ENCODE measurements around the gene RNF168. TPM values are rescaled to one million over a fixed set of nuclear protein-coding genes. Genes with fewer than 3 reads are reported as not detected.
"Not testable (repeated sequence)": the region's sequence is repeated elsewhere in the genome, so short reads cannot be mapped to it uniquely, and the experiment has no call there.

RNF168 gene
- total RNA-seq: 23.2 TPM
- long read RNA-seq, full-length matches to known transcripts: 2 of 15 reads
- long read RNA-seq, partial matches to known transcripts: 13 of 15 reads
- long read RNA-seq, other reads (novel, unspliced or antisense): 0 of 15 reads

- ATAC-seq (peak; percentile 96), DNase-seq (peak; percentile 98)
- intact Hi-C loops (cut with micrococcal nuclease): no loop called here
These were observed at the start of gene RNF168 for GRCh38 chr3:196503196-196504076. TSS of gene RNF168 (minus strand) at chr3:196503768. CDS start at chr3:196503173, 595 bp downstream.

GRCh38 chr3:196552253-196552652, 48.7 kb upstream of the RNF168 start:
- DNase-seq (no peak), ATAC-seq (no peak)
- intact Hi-C loops (cut with micrococcal nuclease): no loop called here

DNA sequence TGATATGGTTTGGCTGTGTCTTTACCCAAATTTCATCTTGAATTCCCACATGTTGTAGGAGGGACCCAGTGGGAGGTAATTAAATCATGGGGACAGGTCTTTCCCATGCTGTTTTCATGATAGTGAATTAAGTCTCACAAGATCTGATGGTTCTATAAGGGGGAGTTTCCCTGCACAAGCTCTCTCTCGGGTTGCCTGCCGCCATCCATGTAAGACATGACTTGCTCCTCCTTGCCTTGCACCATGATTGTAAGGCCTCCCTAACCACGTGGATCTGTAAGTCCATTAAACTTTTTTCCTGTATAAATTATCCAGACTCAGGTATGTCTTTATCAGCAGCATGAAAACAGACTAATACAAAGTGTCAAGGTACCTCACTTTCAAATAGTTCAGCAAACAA, 46.6 kb upstream of the RNF168 start:
- DNase-seq; intact Hi-C loops (cut with micrococcal nuclease); ATAC-seq: not testable (repeated sequence)

DNA sequence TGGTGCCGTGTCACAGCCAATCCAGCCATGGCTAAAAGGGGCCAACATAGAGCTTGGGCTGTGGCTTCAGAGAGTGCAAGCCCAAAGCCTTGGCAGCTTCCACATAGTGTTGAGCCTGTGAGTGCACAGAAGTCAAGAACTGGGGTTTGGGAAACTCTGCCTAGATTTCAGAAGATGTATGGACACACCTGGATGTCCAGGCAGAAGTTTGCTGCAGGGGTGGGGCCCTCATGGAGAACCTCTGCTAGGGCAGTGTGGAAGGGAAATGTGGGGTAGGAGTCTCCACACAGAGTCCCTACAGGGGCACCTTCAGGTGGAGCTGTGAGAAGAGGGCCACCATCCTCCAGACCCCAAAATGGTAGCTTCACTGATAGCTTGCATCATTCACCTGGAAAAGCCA, 45.7 kb upstream of the RNF168 start:
- DNase-seq; intact Hi-C loops (cut with micrococcal nuclease); ATAC-seq: not testable (repeated sequence)

DNA sequence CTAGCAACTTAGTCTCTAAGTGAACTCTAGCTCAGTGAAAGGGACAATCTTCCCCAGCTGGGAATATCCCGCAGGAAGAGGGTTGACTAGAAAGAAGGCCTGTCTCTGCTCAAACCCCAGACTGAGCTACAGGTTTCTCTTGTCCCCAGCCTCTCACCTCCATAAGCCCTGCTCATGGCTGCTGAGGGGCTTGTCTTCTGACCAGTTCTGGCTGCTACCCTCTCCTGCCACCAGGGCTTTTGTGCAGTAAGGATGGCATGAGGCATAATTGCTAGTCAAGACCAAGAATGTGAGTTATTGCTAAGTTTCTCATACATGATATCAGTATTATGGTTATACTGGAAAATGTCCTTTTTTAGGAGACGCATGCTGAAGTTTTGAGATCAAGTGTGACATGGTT, 43.5 kb upstream of the RNF168 start:
- DNase-seq (no peak), ATAC-seq (no peak)
- intact Hi-C loops (cut with micrococcal nuclease): no loop called here

DNA sequence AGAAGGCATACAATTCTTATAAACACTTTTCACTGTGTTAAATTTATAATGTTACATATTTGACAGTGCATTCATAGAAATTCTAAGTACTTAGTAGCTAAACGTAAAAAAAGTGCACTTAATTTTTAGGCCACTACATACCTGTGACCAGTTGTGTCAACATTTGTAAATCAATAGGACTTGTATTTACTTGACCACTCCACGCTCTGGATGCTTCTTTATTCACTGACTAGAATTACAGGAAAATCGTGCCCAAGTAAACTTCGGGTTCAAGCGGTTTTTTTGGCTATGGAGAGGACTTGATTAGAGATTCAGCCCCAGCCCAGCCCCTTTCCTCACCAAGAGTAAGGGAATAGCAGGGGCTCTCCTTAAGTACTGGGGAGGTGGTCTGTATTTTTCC, 43.0 kb upstream of the RNF168 start:
- DNase-seq: no peak
- no peak for ATAC-seq
- intact Hi-C loops (cut with micrococcal nuclease): no loop called here

DNA sequence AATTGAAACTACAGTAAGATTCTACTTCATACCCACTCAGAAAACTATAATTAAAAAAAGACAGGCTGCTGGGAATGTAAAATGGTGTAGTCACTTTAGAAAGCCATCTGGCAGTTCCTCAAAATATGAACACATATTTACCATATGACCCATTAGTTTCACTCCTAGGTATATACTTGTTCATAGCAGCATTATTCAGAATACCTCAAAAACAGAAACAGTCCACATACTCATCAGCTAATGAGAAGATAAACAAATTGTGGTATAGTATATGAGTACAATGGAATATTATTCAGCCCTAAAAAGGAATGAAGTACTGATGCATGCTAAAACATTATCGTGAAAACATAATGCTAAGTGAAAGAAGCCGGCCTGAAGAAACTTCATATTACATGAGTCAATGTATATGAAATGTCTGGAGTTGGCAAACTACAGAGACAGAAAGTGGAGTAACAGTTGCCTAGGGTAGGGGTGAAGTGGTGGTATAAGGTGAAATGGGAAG, 41.0 kb upstream of the RNF168 start:
- intact Hi-C loops (cut with micrococcal nuclease): no loop called here
- DNase-seq: no peak
- no peak for ATAC-seq

DNA sequence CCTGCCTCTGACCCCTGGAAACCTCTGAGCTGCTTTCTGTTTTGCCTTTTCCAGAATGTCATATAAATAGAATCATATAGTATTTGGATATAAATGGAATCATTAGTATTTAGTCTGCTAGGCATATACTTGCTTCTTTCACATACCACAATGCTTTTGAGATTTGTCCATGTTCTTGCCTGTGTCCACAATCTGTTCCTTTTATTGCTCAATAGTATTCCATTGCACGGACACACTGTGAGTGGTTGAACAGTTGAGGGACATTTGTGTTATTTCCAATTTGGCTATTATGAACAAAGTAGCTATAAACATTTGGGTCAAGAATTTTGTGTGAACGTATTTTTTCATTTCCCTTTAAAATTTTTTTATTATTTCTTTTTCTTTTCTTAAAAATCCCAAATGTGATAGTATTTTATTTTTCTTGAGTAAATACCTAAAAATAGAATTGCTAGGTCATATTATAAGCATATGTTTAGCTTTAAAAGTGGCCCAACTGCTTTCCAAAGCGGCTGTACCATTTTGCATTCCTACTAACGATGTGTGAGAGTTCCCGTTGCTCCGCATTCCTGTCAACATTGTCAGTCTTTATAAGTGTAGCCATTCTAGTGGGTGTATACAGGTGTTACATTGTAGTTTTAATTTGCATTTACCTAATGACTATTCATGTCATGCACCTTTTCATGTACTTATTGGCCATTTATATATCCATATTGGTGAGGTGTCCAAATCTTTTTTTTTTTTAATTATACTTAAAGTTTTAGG, 38.3 kb upstream of the RNF168 start:
- no peak for ATAC-seq
- intact Hi-C loops (cut with micrococcal nuclease): no loop called here
- DNase-seq: no peak

DNA sequence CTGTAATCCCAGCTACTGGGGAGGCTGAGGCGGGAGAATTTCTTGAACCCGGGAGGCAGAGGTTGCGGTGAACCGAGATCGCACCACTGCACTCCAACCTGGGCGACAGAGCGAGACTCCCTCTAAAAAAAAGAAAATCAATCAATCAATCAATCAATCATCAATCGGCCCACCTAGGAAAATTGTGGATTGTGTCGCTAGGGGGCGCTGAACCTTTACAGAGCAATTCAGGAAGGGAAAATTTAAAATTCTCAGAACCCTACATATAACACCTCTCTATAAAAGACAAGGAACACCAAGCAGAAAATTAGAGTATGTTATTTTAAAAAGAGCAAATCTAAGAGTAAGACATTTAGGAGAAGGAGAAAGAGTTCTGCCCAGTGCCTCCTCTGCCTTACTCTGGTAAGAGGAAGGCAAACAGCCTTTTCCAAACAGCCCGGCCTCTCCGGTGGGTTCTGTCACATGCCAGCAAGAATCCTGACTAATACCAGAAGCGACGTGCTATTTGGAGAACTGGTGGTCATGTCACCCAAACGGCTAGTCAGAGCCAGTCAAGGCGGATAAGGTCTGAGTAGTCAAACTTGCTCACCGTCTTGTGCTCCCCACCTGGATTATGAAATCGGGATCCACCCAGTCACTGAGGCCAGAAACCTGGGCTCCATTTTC, 33.9 kb upstream of the RNF168 start:
- no peak for ATAC-seq
- intact Hi-C loops (cut with micrococcal nuclease): loop anchor here (10.0 kb wide), 1 partner anchor 147 kb away; no protein-coding TSS in a partner anchor
- DNase-seq: peak; percentile 42

DNA sequence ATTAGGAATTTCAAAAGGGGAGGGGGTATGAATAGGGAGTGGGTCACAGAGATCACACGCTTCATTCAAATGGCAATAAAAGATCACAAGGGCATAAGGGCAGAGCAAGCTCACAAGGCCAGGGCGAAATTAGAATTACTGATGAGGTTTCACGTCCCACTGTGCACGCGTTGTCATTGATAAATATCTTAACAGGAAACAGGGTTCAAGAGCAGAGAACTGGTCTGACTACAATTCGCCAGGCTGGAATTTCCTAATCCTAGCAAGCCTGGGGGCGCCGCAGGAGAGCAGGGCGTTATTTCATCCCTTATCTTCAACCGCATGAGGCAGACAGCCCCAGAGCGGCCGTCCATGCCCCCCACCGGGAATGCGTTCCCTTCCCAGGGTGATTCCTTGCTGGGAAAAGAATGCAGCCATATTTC, 29.7 kb upstream of the RNF168 start:
- DNase-seq (no peak), ATAC-seq (no peak)
- intact Hi-C loops (cut with micrococcal nuclease): loop anchor here (10.0 kb wide), 1 partner anchor 152 kb away; no protein-coding TSS in a partner anchor

GRCh38 chr3:196531418-196531817, 27.9 kb upstream of the RNF168 start:
- no peak for DNase-seq
- intact Hi-C loops (cut with micrococcal nuclease): loop anchor here (10.0 kb wide), 1 partner anchor 153 kb away; no protein-coding TSS in a partner anchor
- no peak for ATAC-seq

DNA sequence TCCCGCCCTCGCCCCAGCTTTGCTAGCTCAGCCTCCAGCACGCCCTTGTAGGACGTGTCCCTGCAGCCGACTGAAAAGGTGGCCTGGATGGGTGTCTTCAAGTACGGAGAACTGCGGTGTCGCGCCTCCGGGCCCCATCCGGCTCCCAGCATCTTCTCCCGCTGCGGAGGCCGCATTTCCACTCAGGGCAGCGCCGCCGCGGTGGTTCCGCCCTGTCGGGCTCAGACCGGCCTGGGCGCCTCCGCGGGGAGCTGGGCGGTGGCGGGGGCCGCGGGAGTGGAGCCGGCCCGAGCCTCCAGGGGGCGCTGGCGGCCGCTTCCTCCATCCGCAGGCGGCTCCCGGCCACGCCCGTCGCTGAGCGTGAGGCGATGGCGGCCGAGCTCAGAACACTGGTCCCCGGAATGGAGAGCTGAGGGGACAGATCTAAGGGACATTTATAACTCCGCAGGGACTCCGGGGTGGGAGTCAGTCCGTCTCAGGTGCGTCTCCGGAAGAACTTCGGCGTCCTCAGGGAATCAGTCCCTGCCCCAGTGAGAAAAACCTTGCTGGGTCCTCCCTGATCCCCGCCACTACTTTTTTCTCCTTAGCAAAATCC, 25.2 kb upstream of the RNF168 start:
- ATAC-seq (peak; percentile 99), DNase-seq (peak; percentile 87)
- intact Hi-C loops (cut with micrococcal nuclease): loop anchor here (10.0 kb wide), 1 partner anchor 274 kb away; no protein-coding TSS in a partner anchor

DNA sequence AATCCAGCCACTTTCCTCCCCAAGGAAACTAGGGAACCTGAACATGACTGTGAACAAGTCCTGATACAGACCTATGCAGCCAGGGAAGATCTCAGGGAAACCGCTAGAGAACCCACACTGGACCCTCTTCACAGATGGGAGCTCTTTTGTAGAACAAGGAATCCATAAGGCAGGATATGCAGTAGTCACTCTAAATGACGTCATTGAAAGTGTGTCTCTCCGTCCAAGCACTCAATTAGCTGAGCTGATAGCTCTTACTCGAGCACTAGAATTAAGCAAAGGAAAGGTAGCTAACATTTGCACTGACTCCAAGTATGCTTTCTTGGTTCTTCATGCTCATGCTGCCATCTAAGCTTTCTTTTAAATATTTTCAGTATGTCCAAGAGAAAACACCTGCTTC, 21.6 kb upstream of the RNF168 start:
- ATAC-seq (no peak), DNase-seq (no peak)
- intact Hi-C loops (cut with micrococcal nuclease): loop anchor here (10.0 kb wide), 1 partner anchor 270 kb away; no protein-coding TSS in a partner anchor

DNA sequence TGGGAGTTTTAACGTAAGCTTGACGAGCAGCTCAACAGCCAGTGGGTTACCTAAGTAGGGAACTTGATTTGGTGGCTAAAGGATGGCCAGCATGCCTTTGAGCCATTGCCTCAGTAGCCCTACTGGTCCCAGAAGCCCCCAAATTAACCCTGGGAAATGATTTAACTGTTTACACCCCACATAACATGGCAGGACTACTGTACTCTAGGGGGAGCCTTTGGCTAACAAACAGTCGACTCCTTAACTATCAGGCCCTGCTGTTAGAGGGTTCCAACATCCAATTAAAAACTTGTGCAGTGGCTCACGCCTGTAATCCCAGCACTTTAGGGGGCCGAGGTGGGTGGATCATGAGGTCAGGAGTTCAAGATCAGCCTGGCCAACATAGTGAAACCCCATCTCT, 21.0 kb upstream of the RNF168 start:
- intact Hi-C loops (cut with micrococcal nuclease): loop anchor here (10.0 kb wide), 1 partner anchor 270 kb away; no protein-coding TSS in a partner anchor
- no peak for ATAC-seq
- no peak for DNase-seq

DNA sequence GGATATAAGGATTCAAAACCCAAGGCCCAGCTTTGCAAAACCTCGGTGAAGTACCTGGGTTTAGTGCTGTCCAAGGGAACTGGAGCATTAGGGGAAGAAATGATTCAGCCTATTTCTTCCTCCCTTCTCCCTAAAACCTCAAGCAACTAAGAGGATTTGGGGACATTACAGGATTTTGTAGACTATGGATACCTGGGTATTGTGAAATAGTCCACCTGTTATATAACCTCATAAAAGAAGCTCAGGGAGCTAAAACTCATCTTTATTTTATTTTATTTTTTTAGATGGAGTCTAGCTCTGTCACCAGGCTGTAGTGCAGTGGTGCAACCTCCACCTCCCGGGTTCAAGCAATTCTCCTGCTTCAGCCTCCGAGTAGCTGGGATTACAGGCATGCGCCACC, 20.3 kb upstream of the RNF168 start:
- no peak for ATAC-seq
- intact Hi-C loops (cut with micrococcal nuclease): loop anchor here (10.0 kb wide), 1 partner anchor 269 kb away; no protein-coding TSS in a partner anchor
- no peak for DNase-seq

GRCh38 chr3:196521291-196521690, 17.7 kb upstream of the RNF168 start:
- intact Hi-C loops (cut with micrococcal nuclease): loop anchor here (10.0 kb wide), 1 partner anchor 266 kb away; no protein-coding TSS in a partner anchor
- DNase-seq, ATAC-seq: not testable (repeated sequence)

GRCh38 chr3:196519718-196520082, 16.1 kb upstream of the RNF168 start:
- ATAC-seq (no peak), DNase-seq (no peak)
- intact Hi-C loops (cut with micrococcal nuclease): loop anchor here (10.0 kb wide), 1 partner anchor 265 kb away; no protein-coding TSS in a partner anchor

DNA sequence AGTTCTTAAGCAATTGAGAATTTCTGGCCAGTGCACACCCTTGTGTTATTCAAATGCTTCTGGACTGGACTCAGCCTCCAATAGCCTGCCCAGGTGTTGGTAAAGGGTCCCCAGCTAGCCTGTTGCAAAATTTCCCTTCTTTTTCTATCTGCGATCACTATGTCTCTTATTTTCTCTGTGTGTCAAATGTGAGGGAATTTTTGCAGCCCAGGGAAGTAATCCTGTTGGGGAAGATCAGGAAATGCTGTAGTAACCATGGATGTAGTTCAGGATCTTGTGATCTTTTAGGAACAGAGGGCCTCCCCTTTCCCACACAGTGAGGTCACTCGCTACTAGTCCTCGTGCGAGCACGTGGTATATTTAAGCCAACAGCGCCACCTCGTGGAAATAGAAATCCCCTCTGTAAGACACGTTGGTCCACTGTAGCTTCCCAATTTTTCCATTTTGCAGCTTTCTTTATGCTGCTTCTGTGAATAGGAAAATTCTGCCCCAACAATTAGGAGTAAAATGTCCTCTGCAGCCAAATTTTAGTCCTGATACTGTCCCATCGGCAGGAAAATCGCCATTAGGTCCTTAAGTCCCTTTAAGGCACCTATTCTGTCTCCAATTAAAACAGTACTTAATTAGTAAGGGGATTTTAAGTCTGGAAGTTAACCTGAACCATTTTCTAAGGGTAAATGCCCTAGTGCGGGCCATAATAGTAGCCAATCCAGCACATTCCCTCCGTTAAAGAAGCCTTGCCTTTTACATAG, 15.6 kb upstream of the RNF168 start:
- DNase-seq: peak; percentile 65

More for the DNA sequence above, 15.6 kb upstream of the RNF168 start:
- ATAC-seq: peak; percentile 73
- intact Hi-C loops (cut with micrococcal nuclease): no loop called here
